Endothelial cell of umbilical vein (primary cell): ENCODE measurements around the gene SKIL. TPM values are rescaled to one million over a fixed set of nuclear protein-coding genes. Genes with fewer than 3 reads are reported as not detected.

Experiments used
- BruUV-seq: library from RNA; stranded (reverse); fragments of 400-500 nt; replicated peaks from 2 replicates; lab custom pipeline; 2021; lab: Mats Ljungman, UMichigan
- CTCF ChIA-PET: fragments of 300-600, 350-600 bp; sonication (Branson Sonifier 250); formaldehyde crosslinking; loops from one replicate; lab custom pipeline; 2021; ENCODE audit warnings: antibody characterized with exemption, inconsistent platforms; lab: Charles Lee
- POLR2A ChIA-PET: fragments of 300-600, 350-600 bp; sonication (Branson Sonifier 250); formaldehyde crosslinking; loops from one replicate; lab custom pipeline; 2021; ENCODE audit warnings: antibody characterized with exemption, inconsistent platforms; lab: Charles Lee
- DNase-seq: peaks from one replicate; pipeline ENCODE4 v3.0.0-alpha.2; 2011; ENCODE audit warnings: low read depth, low spot score
- FAIRE-seq: peaks from 2 replicates; lab custom pipeline; 2011; peaks lifted over from hg19 to GRCh38; lab: Jason Lieb, UNC
- H2AFZ ChIP-seq: 2 replicates; pipeline ENCODE4 v1.6.0; 2012; ENCODE audit warnings: low read depth, low read length, control low read depth, inconsistent platforms
- H3K27ac ChIP-seq: 2 replicates; pipeline ENCODE4 v1.5.1; 2011; ENCODE audit warnings: low read depth, mild to moderate bottlenecking, control low read depth, low read length, moderate library complexity; ENCODE audit not compliant: insufficient read depth
- H3K27me3 ChIP-seq, 2 experiments: 2 replicates each; pipeline versions ENCODE4 v1.6.0 to v1.6.1; 2011; ENCODE audit warnings: low read length in 2 of 2, mixed read lengths in 1 of 2; ENCODE audit not compliant: control insufficient read depth in 2 of 2, insufficient read depth in 2 of 2
- H3K36me3 ChIP-seq, 2 experiments: 2 replicates in 1 of 2; 3 replicates in 1 of 2; pipeline ENCODE4 v1.5.1; 2011; ENCODE audit warnings: low read length in 2 of 2, mild to moderate bottlenecking in 1 of 2, moderate library complexity in 1 of 2; ENCODE audit not compliant: control insufficient read depth in 2 of 2, insufficient read depth in 2 of 2; ENCODE audit errors: extremely low read depth in 1 of 2
- H3K4me1 ChIP-seq: 3 replicates; pipeline ENCODE4 v1.5.1; 2011; ENCODE audit warnings: mild to moderate bottlenecking, low read length; ENCODE audit not compliant: control insufficient read depth, insufficient read depth; ENCODE audit errors: extremely low read depth
- H3K4me2 ChIP-seq: 2 replicates; pipeline ENCODE4 v1.6.1; 2011; ENCODE audit warnings: low read length, control low read depth, mixed read lengths; ENCODE audit not compliant: insufficient read depth
- H3K4me3 ChIP-seq, 3 experiments: fragments of 200-600 bp in 1 of 3; sonication (generic), shearing (Covaris generic) in 1 of 3; replicated peaks in 1 of 3; 2 replicates each; pipeline ENCODE4 v1.5.1; 2011 to 2016; ENCODE audit warnings: control low read depth in 3 of 3, low read length in 3 of 3, mild to moderate bottlenecking in 2 of 3, inconsistent platforms in 1 of 3, low read depth in 1 of 3, moderate library complexity in 1 of 3; ENCODE audit not compliant: insufficient read depth in 1 of 3
- H3K79me2 ChIP-seq: 2 replicates; pipeline ENCODE4 v1.6.0; 2012; ENCODE audit warnings: low read length, inconsistent platforms; ENCODE audit not compliant: control insufficient read depth, insufficient read depth
- H3K9ac ChIP-seq: replicated peaks from 2 replicates; pipeline ENCODE3; 2011; ENCODE audit warnings: low read length, control low read depth; ENCODE audit not compliant: insufficient read depth; ENCODE audit errors: extremely low read depth
- H3K9me1 ChIP-seq: replicated peaks from 3 replicates; pipeline ENCODE4 v1.6.0; 2011; ENCODE audit warnings: mild to moderate bottlenecking, low read length; ENCODE audit not compliant: control insufficient read depth, insufficient read depth; ENCODE audit errors: extremely low read depth
- H3K9me3 ChIP-seq: replicated peaks from 2 replicates; pipeline ENCODE4 v1.5.1; 2012; ENCODE audit warnings: low read length, inconsistent platforms; ENCODE audit not compliant: control insufficient read depth, insufficient read depth
- H4K20me1 ChIP-seq: replicated peaks from 2 replicates; pipeline ENCODE3; 2011; ENCODE audit warnings: mild to moderate bottlenecking, low read length; ENCODE audit not compliant: control insufficient read depth, insufficient read depth; ENCODE audit errors: extremely low read depth
- CTCF ChIP-seq, 2 donors: IDR thresholded peaks; 1 replicate in 1 of 2; 2 replicates in 1 of 2; pipeline ENCODE4 v1.5.1; 2011; ENCODE audit warnings: low read length in 2 of 2, mild to moderate bottlenecking in 2 of 2, moderate library complexity in 2 of 2, control low read depth in 1 of 2, inconsistent platforms in 1 of 2, low read depth in 1 of 2; ENCODE audit not compliant: insufficient read depth in 1 of 2; ENCODE audit errors: extremely low read depth in 1 of 2
- EZH2 ChIP-seq: IDR thresholded peaks from 2 replicates; pipeline ENCODE4 v1.6.1; 2012; ENCODE audit warnings: borderline replicate concordance, low read depth, mild to moderate bottlenecking, moderate library complexity, low read length, inconsistent platforms; ENCODE audit not compliant: severe bottlenecking
- FOS ChIP-seq: IDR thresholded peaks from 2 replicates; pipeline ENCODE4 v1.6.1; 2011; ENCODE audit warnings: mild to moderate bottlenecking, low read length, moderate library complexity, borderline replicate concordance; ENCODE audit not compliant: insufficient read depth
- GATA2 ChIP-seq: IDR thresholded peaks from 2 replicates; pipeline ENCODE4 v1.7.0; 2011; ENCODE audit warnings: low read depth, mild to moderate bottlenecking, moderate library complexity, mixed read lengths, low read length; ENCODE audit not compliant: insufficient read length, insufficient read depth
- JUN ChIP-seq: IDR thresholded peaks from 2 replicates; pipeline ENCODE4 v1.6.1; 2011; ENCODE audit warnings: borderline replicate concordance, low read depth; ENCODE audit not compliant: insufficient read length, insufficient read depth
- MAX ChIP-seq: IDR thresholded peaks from 2 replicates; pipeline ENCODE4 v1.6.1; 2011; ENCODE audit not compliant: insufficient read depth, insufficient read length
- MYC ChIP-seq: IDR thresholded peaks from one replicate; pipeline ENCODE4 v1.6.1; 2011; ENCODE audit warnings: mild to moderate bottlenecking, low read depth, low read length
- POLR2A ChIP-seq: IDR thresholded peaks from 2 replicates; pipeline ENCODE4 v1.6.1; 2012; ENCODE audit warnings: low read depth, mild to moderate bottlenecking, control low read depth, low read length
- POLR2AphosphoS5 ChIP-seq: IDR thresholded peaks from 2 replicates; pipeline ENCODE4 v1.6.1; 2012; ENCODE audit warnings: low read depth, mild to moderate bottlenecking, control low read depth, low read length, moderate library complexity; ENCODE audit not compliant: insufficient read depth
- dilution Hi-C: fragments of 300-500 bp; cut with MboI; formaldehyde crosslinking; loops from one replicate; pipeline ENCODE4 v1.15.0; 2019; ENCODE audit warnings: low sequenced_read_pairs; ENCODE audit not compliant: extremely low pct_ligation_motif_present
- intact Hi-C: fragments of 100-400 bp; cut with micrococcal nuclease; formaldehyde crosslinking; loops from one replicate; pipeline ENCODE4 v1.10.0; 2022
- polyA plus RNA-seq, 4 experiments: library from polyadenylated mRNA; depleted of rRNA in 3 of 4; stranded (reverse) in 3 of 4; unstranded in 1 of 4; fragments of >200 nt; gene quantifications; 2 replicates each; pipeline versions ENCODE4 v1.2.1 to v1.2.3, GENCODE V29; 2011 to 2012; ENCODE audit warnings: missing spikeins in 1 of 4
- total RNA-seq: library from RNA; stranded (reverse); gene quantifications from 2 replicates; pipeline ENCODE4 v1.2.3, GENCODE V29; 2021

SKIL gene
- total and polyA plus RNA-seq, 2 donors (not counting 3 experiments of a cell fraction or from before 2014, with no cell fraction given): 18.4 to 135 TPM

GRCh38 chr3:170426240-170426797 lies 68.8 kb downstream of the SKIL start:
- H4K20me1 ChIP-seq: no peaks in the 10 kb centered on the region
- peaks cover 46% of the 10 kb centered on the region for H3K4me1 ChIP-seq
- no peak overlapping the region for H3K9ac ChIP-seq
- intact Hi-C loops (no loop called here), dilution Hi-C loops (no loop called here)
- FAIRE-seq (no peak), DNase-seq (no peak)
- no peak for TF ChIP-seq FOS
- no peak for TF ChIP-seq GATA2
- no peak for TF ChIP-seq CTCF (IDR thresholded peaks at IDR 0.05; ENCODE audit: extremely low read depth in 1 of 2, insufficient read depth in 1 of 2, low read depth in 1 of 2, low read length in 2 of 2)
- no peak for TF ChIP-seq JUN
- TF ChIP-seq EZH2: no peak
- TF ChIP-seq POLR2AphosphoS5: no peak
- TF ChIP-seq MYC: no peak
- TF ChIP-seq POLR2A: no peak
- no peak for TF ChIP-seq MAX
- ChIA-PET CTCF (interaction anchor here (0.6 to 3.0 kb wide), 6 partner anchors 12 to 422 kb away, joined by 3 to 15 read pairs (median 4); no protein-coding TSS in a partner anchor), POLR2A (no interaction called here)
- no peaks in the 10 kb centered on the region for H3K9me1 ChIP-seq
- no peak overlapping the region for H3K4me3 ChIP-seq
- H3K27ac ChIP-seq: no peak overlapping the region
- no peaks in the 10 kb centered on the region for H3K9me3 ChIP-seq
- H3K27me3 ChIP-seq: no peaks in the 10 kb centered on the region
- H2AFZ ChIP-seq: no peak overlapping the region
- no peak overlapping the region for H3K4me2 ChIP-seq
- peaks cover 96% of the 10 kb centered on the region for H3K79me2 ChIP-seq
- peaks cover 3 to 11% of the 10 kb centered on the region in 2 experiments for H3K36me3 ChIP-seq
- BruUV-seq: no TSS peak
